ENCODE data around the gene SYNPO2L. TPM values are rescaled to one million over a fixed set of nuclear protein-coding genes. Genes with fewer than 3 reads are reported as not detected.
A peak's percentile ranks its signal among the peaks of the same experiment; 100 is the strongest.
"Not testable (repeated sequence)": the region's sequence is repeated elsewhere in the genome, so short reads cannot be mapped to it uniquely, and the experiment has no call there.

Gene SYNPO2L, protein sequence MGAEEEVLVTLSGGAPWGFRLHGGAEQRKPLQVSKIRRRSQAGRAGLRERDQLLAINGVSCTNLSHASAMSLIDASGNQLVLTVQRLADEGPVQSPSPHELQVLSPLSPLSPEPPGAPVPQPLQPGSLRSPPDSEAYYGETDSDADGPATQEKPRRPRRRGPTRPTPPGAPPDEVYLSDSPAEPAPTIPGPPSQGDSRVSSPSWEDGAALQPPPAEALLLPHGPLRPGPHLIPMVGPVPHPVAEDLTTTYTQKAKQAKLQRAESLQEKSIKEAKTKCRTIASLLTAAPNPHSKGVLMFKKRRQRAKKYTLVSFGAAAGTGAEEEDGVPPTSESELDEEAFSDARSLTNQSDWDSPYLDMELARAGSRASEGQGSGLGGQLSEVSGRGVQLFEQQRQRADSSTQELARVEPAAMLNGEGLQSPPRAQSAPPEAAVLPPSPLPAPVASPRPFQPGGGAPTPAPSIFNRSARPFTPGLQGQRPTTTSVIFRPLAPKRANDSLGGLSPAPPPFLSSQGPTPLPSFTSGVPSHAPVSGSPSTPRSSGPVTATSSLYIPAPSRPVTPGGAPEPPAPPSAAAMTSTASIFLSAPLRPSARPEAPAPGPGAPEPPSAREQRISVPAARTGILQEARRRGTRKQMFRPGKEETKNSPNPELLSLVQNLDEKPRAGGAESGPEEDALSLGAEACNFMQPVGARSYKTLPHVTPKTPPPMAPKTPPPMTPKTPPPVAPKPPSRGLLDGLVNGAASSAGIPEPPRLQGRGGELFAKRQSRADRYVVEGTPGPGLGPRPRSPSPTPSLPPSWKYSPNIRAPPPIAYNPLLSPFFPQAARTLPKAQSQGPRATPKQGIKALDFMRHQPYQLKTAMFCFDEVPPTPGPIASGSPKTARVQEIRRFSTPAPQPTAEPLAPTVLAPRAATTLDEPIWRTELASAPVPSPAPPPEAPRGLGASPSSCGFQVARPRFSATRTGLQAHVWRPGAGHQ
- total RNA-seq, result 0.13 to 0.45 TPM in 2 of 3 replicates, not detected in the other
- long read RNA-seq, result 0 reads

DNA sequence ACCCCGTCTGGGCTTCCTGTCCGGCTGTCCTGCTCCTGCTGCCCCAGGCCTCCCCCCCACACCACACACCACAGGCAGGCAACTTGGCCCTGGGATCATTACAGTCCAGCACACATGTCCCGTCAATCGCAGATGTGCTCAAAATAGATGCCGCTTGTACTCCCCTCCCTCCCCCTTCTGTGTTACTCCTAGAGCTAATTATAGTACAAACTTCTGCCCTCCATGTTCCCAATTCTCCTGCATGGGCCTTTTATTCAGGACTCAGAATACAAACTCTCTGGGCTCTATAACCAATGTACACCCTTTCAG lies at the start of gene SYNPO2L:
SYNPO2L (minus strand) TSS at position 40 of the 309 bp plus-strand sequence. CDS start 107 bp downstream, outside the sequence.
- H3K27ac Mint-ChIP-seq (ENCODE audit: unreplicated experiment), result peak within 1 kb of the TSS; percentile 57
- TF ChIP-seq, protein P1, sequence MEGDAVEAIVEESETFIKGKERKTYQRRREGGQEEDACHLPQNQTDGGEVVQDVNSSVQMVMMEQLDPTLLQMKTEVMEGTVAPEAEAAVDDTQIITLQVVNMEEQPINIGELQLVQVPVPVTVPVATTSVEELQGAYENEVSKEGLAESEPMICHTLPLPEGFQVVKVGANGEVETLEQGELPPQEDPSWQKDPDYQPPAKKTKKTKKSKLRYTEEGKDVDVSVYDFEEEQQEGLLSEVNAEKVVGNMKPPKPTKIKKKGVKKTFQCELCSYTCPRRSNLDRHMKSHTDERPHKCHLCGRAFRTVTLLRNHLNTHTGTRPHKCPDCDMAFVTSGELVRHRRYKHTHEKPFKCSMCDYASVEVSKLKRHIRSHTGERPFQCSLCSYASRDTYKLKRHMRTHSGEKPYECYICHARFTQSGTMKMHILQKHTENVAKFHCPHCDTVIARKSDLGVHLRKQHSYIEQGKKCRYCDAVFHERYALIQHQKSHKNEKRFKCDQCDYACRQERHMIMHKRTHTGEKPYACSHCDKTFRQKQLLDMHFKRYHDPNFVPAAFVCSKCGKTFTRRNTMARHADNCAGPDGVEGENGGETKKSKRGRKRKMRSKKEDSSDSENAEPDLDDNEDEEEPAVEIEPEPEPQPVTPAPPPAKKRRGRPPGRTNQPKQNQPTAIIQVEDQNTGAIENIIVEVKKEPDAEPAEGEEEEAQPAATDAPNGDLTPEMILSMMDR (IDR thresholded peaks at IDR 0.05), result no peak

DNA sequence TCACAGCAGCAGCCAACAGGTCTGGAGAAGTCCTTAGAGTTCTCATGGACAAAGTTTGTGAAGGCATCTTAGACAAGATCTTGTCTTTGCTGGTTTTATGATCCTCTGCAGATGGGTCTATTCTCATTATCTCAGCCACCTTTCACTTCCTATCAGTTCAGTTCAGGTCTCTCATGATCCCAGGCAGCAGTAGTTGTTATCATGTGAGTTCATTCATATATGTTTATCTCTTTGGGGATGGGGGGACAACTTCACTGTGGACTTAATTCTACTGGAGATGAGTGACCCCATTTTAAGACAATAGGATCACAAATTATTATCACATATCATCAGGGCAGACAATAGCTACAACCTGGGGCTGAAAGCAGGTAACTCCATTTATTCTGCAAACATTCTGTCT lies 48.1 kb upstream of the SYNPO2L start:
- not testable (repeated sequence) for H3K4me1 Mint-ChIP-seq (ENCODE audit: low read depth); H3K27ac Mint-ChIP-seq (ENCODE audit: unreplicated experiment); DNase-seq (ENCODE audit: low spot score); H3K27me3 Mint-ChIP-seq (ENCODE audit: low read depth); H3K4me3 Mint-ChIP-seq (ENCODE audit: unreplicated experiment); H3K9me3 Mint-ChIP-seq (ENCODE audit: low read depth); H3K36me3 Mint-ChIP-seq (ENCODE audit: low read depth)

More for the DNA sequence above, at the start of gene SYNPO2L:
- no peak for DNase-seq (ENCODE audit: low spot score)
- peaks cover 24% of the 10 kb centered on the region for H3K4me1 Mint-ChIP-seq (ENCODE audit: low read depth)
- no peaks in the 10 kb centered on the region for H3K9me3 Mint-ChIP-seq (ENCODE audit: low read depth)
- H3K27me3 Mint-ChIP-seq (ENCODE audit: low read depth), result no peaks in the 10 kb centered on the region
- H3K36me3 Mint-ChIP-seq (ENCODE audit: low read depth), result no peaks in the 10 kb centered on the region
- no peak within 1 kb of the TSS for H3K4me3 Mint-ChIP-seq (ENCODE audit: unreplicated experiment)

DNA sequence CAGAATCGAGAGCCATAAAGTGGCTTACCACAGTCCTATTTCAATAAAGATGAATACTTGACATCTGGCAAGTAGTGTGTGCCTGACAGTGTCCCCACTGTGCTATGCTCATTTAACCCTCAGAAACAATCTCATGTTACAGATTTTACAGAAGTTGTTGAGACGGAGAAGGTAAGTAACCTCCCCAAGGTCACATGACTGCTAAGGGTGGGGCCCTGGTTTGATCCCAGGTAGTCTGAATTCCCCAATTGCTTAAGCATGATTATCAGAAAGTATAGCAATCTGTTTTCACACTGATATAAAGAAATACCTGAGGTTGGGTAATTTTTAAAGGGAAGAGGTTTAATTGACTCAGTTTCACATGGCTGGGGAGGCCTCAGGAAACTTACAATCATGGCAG lies 43.0 kb upstream of the SYNPO2L start:
- H3K4me1 Mint-ChIP-seq (ENCODE audit: low read depth); H3K36me3 Mint-ChIP-seq (ENCODE audit: low read depth); H3K9me3 Mint-ChIP-seq (ENCODE audit: low read depth); H3K27ac Mint-ChIP-seq (ENCODE audit: unreplicated experiment); H3K27me3 Mint-ChIP-seq (ENCODE audit: low read depth); DNase-seq (ENCODE audit: low spot score); H3K4me3 Mint-ChIP-seq (ENCODE audit: unreplicated experiment): not testable (repeated sequence)

- H3K9me3 Mint-ChIP-seq (ENCODE audit: low read depth); H3K27me3 Mint-ChIP-seq (ENCODE audit: low read depth); DNase-seq (ENCODE audit: low spot score); H3K4me1 Mint-ChIP-seq (ENCODE audit: low read depth); H3K4me3 Mint-ChIP-seq (ENCODE audit: unreplicated experiment); H3K27ac Mint-ChIP-seq (ENCODE audit: unreplicated experiment); H3K36me3 Mint-ChIP-seq (ENCODE audit: low read depth): not testable (repeated sequence)
Measured at GRCh38 chr10:73697675-73698159, 41.9 kb upstream of the SYNPO2L start, which contains the start of gene AGAP5. Gene AGAP5 (minus strand): TSS chr10:73698109. CDS start chr10:73697755, 354 bp downstream.

DNA sequence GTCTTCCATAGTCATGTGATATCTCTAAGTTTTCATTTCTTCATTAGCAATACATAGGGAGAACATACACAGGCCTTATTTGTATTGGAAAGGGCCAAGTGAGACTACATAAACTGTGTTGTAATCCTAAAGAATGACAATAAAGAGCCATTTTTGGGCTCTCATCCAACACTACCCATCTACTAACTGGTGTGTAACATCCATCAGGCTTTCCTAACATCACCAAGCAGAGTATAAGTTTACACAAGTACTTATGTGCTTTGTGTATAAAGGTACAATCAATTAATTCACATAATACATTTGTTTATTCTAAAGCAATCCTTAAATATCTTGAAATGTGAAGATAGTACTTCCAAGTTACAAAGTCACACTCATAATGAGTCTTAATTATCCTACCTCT lies 39.5 kb upstream of the SYNPO2L start:
- not testable (repeated sequence) for H3K9me3 Mint-ChIP-seq (ENCODE audit: low read depth); H3K27me3 Mint-ChIP-seq (ENCODE audit: low read depth); H3K4me1 Mint-ChIP-seq (ENCODE audit: low read depth); H3K4me3 Mint-ChIP-seq (ENCODE audit: unreplicated experiment); DNase-seq (ENCODE audit: low spot score); H3K36me3 Mint-ChIP-seq (ENCODE audit: low read depth); H3K27ac Mint-ChIP-seq (ENCODE audit: unreplicated experiment)

GRCh38 chr10:73690755-73691154 lies 34.9 kb upstream of the SYNPO2L start:
- not testable (repeated sequence) for H3K27me3 Mint-ChIP-seq (ENCODE audit: low read depth); DNase-seq (ENCODE audit: low spot score); H3K36me3 Mint-ChIP-seq (ENCODE audit: low read depth); H3K4me3 Mint-ChIP-seq (ENCODE audit: unreplicated experiment); H3K4me1 Mint-ChIP-seq (ENCODE audit: low read depth); H3K27ac Mint-ChIP-seq (ENCODE audit: unreplicated experiment); H3K9me3 Mint-ChIP-seq (ENCODE audit: low read depth)

DNA sequence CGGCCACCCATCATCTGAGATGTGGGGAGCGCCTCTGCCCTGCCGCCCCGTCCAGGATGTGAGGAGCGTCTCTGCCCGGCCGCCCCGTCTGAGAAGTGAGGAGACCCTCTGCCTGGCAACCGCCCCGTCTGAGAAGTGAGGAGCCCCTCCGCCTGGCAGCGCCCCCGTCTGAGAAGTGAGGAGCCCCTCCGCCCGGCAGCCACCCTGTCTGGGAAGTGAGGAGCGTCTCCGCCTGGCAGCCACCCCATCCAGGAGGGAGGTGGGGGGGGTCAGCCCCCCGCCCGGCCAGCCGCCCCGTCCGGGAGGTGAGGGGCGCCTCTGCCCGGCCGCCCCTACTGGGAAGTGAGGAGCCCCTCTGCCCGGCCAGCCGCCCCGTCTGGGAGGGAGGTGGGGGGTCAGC lies 33.8 kb upstream of the SYNPO2L start:
- not testable (repeated sequence) for H3K4me3 Mint-ChIP-seq (ENCODE audit: unreplicated experiment); DNase-seq (ENCODE audit: low spot score); H3K27ac Mint-ChIP-seq (ENCODE audit: unreplicated experiment); H3K9me3 Mint-ChIP-seq (ENCODE audit: low read depth); H3K36me3 Mint-ChIP-seq (ENCODE audit: low read depth); H3K4me1 Mint-ChIP-seq (ENCODE audit: low read depth); H3K27me3 Mint-ChIP-seq (ENCODE audit: low read depth)

GRCh38 chr10:73687641-73688040 lies 31.8 kb upstream of the SYNPO2L start:
- not testable (repeated sequence) for H3K9me3 Mint-ChIP-seq (ENCODE audit: low read depth); DNase-seq (ENCODE audit: low spot score); H3K27me3 Mint-ChIP-seq (ENCODE audit: low read depth); H3K36me3 Mint-ChIP-seq (ENCODE audit: low read depth); H3K4me1 Mint-ChIP-seq (ENCODE audit: low read depth); H3K4me3 Mint-ChIP-seq (ENCODE audit: unreplicated experiment); H3K27ac Mint-ChIP-seq (ENCODE audit: unreplicated experiment)

- H3K4me3 Mint-ChIP-seq (ENCODE audit: unreplicated experiment); H3K36me3 Mint-ChIP-seq (ENCODE audit: low read depth); H3K9me3 Mint-ChIP-seq (ENCODE audit: low read depth); H3K4me1 Mint-ChIP-seq (ENCODE audit: low read depth); DNase-seq (ENCODE audit: low spot score); H3K27me3 Mint-ChIP-seq (ENCODE audit: low read depth); H3K27ac Mint-ChIP-seq (ENCODE audit: unreplicated experiment): not testable (repeated sequence)
Measured at GRCh38 chr10:73674546-73674945, 18.7 kb upstream of the SYNPO2L start.

GRCh38 chr10:73668378-73668777 lies 12.5 kb upstream of the SYNPO2L start:
- H3K36me3 Mint-ChIP-seq (ENCODE audit: low read depth); H3K9me3 Mint-ChIP-seq (ENCODE audit: low read depth); H3K4me3 Mint-ChIP-seq (ENCODE audit: unreplicated experiment); H3K27ac Mint-ChIP-seq (ENCODE audit: unreplicated experiment); H3K27me3 Mint-ChIP-seq (ENCODE audit: low read depth); DNase-seq (ENCODE audit: low spot score); H3K4me1 Mint-ChIP-seq (ENCODE audit: low read depth): not testable (repeated sequence)

DNA sequence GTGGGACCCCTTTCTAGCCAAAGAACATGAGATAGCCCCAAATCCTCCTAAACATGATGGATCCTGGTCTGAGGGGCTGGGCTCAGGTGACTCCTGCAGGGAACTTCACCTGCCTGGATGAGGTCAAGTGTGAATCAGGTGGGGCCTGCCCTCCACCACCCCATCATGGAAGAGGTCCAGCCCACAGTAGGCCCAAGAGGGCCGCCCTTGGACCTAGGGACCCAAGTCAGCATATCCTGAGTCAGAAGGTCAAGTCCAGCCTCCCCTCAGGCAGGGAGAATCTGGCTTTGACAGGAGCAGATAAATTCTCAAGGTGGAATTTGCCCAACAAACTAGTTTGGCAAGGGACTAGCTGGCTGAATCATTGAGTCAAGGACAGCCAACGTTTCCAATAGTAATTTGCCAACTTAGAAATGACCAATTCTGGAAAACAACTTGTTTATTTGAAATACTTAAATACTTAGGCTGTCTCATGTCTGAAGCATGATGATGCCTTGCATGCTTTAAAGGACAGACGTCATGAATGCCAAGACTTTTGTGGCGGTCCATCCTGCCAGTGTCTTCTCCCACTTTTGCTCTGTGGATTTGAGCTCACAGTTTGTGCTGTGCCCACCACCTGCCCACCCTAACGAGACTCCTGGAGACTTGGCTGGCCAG lies 10.5 kb upstream of the SYNPO2L start:
- DNase-seq (ENCODE audit: low spot score), result not testable (repeated sequence)

More for the DNA sequence above, 10.5 kb upstream of the SYNPO2L start:
- not testable (repeated sequence) for H3K27ac Mint-ChIP-seq (ENCODE audit: unreplicated experiment); H3K27me3 Mint-ChIP-seq (ENCODE audit: low read depth); H3K4me3 Mint-ChIP-seq (ENCODE audit: unreplicated experiment); H3K36me3 Mint-ChIP-seq (ENCODE audit: low read depth); H3K9me3 Mint-ChIP-seq (ENCODE audit: low read depth)
- peaks cover 10% of the 10 kb centered on the region for H3K4me1 Mint-ChIP-seq (ENCODE audit: low read depth)

Data from chondrocyte (in vitro differentiated cells).